ENCODE measurements around the gene COPZ2.
"Not testable (repeated sequence)": the region's sequence is repeated elsewhere in the genome, so short reads cannot be mapped to it uniquely, and the experiment has no call there.

Gene COPZ2

GRCh38 chr17:48013876-48014594 is 23.6 kb downstream of the COPZ2 start:
- DNase-seq (ENCODE audit: insufficient read length, low spot score) (no peak), FAIRE-seq (no peak)
- no peak for TF ChIP-seq POLR2A (IDR thresholded peaks at IDR 0.05; ENCODE audit: low read depth, low read length)

GRCh38 chr17:48012654-48013053 is 24.9 kb downstream of the COPZ2 start:
- no peak for TF ChIP-seq POLR2A (IDR thresholded peaks at IDR 0.05; ENCODE audit: low read depth, low read length)
- FAIRE-seq (no peak), DNase-seq (ENCODE audit: insufficient read length, low spot score) (no peak)

GRCh38 chr17:48012151-48012520 is 25.5 kb downstream of the COPZ2 start:
- no peak for TF ChIP-seq POLR2A (IDR thresholded peaks at IDR 0.05; ENCODE audit: low read depth, low read length)
- DNase-seq (ENCODE audit: insufficient read length, low spot score) (no peak), FAIRE-seq (no peak)

GRCh38 chr17:48011405-48012150 is 26.0 kb downstream of the COPZ2 start:
- DNase-seq (ENCODE audit: insufficient read length, low spot score) (peak; percentile 72), FAIRE-seq (peak; percentile 48)
- no peak for TF ChIP-seq POLR2A (IDR thresholded peaks at IDR 0.05; ENCODE audit: low read depth, low read length)

- TF ChIP-seq POLR2A (IDR thresholded peaks at IDR 0.05; ENCODE audit: low read depth, low read length), result no peak
- FAIRE-seq (no peak), DNase-seq (ENCODE audit: insufficient read length, low spot score) (no peak)
These were observed 27.4 kb downstream of the COPZ2 start for GRCh38 chr17:48010193-48010592.

GRCh38 chr17:48006936-48007709 is 30.5 kb downstream of the COPZ2 start:
- FAIRE-seq (no peak), DNase-seq (ENCODE audit: insufficient read length, low spot score) (no peak)
- no peak for TF ChIP-seq POLR2A (IDR thresholded peaks at IDR 0.05; ENCODE audit: low read depth, low read length)

GRCh38 chr17:48004983-48005382 is 32.6 kb downstream of the COPZ2 start:
- DNase-seq (ENCODE audit: insufficient read length, low spot score) (no peak), FAIRE-seq (no peak)
- no peak for TF ChIP-seq POLR2A (IDR thresholded peaks at IDR 0.05; ENCODE audit: low read depth, low read length)

GRCh38 chr17:48003417-48004151 is 34.0 kb downstream of the COPZ2 start:
- no peak for TF ChIP-seq POLR2A (IDR thresholded peaks at IDR 0.05; ENCODE audit: low read depth, low read length)
- DNase-seq (ENCODE audit: insufficient read length, low spot score) (no peak), FAIRE-seq (no peak)

- DNase-seq (ENCODE audit: insufficient read length, low spot score) (no peak), FAIRE-seq (no peak)
- TF ChIP-seq POLR2A (IDR thresholded peaks at IDR 0.05; ENCODE audit: low read depth, low read length), result no peak
These were observed 34.6 kb downstream of the COPZ2 start for GRCh38 chr17:48002916-48003416.

GRCh38 chr17:48002266-48002915 is 35.2 kb downstream of the COPZ2 start:
- DNase-seq (ENCODE audit: insufficient read length, low spot score), result no peak
- peak; percentile 50 for FAIRE-seq
- TF ChIP-seq POLR2A (IDR thresholded peaks at IDR 0.05; ENCODE audit: low read depth, low read length), result no peak

GRCh38 chr17:48001657-48002056 is 35.9 kb downstream of the COPZ2 start:
- DNase-seq (ENCODE audit: insufficient read length, low spot score); FAIRE-seq: not testable (repeated sequence)

- no peak for DNase-seq (ENCODE audit: insufficient read length, low spot score)
- TF ChIP-seq POLR2A (IDR thresholded peaks at IDR 0.05; ENCODE audit: low read depth, low read length), result no peak
- no peak for FAIRE-seq
These were observed 36.4 kb downstream of the COPZ2 start for GRCh38 chr17:48001197-48001596.

- TF ChIP-seq POLR2A (IDR thresholded peaks at IDR 0.05; ENCODE audit: low read depth, low read length), result no peak
- no peak for FAIRE-seq
- peak; percentile 45 for DNase-seq (ENCODE audit: insufficient read length, low spot score)
These were observed 38.0 kb downstream of the COPZ2 start for GRCh38 chr17:47999582-47999981.

Measured in H54 (cell line).